H7 (cell line): Measurements from ENCODE around the gene SYNE2. TPM values are rescaled to one million over a fixed set of nuclear protein-coding genes. Genes with fewer than 3 reads are reported as not detected.
A peak's percentile ranks its signal among the peaks of the same experiment; 100 is the strongest.
"Not testable (repeated sequence)": the region's sequence is repeated elsewhere in the genome, so short reads cannot be mapped to it uniquely, and the experiment has no call there.

ENCODE experiments used
- DNase-seq: peaks from one replicate; pipeline ENCODE4 v3.0.0; 2012
- H3K27me3 ChIP-seq: 2 replicates; pipeline ENCODE4 v1.6.0; 2011; ENCODE audit warnings: mild to moderate bottlenecking, low read length; ENCODE audit not compliant: control insufficient read depth, insufficient read depth
- H3K36me3 ChIP-seq: replicated peaks from 2 replicates; pipeline ENCODE4 v1.5.1; 2011; ENCODE audit warnings: low read length; ENCODE audit not compliant: control insufficient read depth, insufficient read depth
- H3K4me3 ChIP-seq: 2 replicates; pipeline ENCODE4 v1.5.1; 2011; ENCODE audit warnings: low read depth, mild to moderate bottlenecking, control low read depth, low read length, moderate library complexity; ENCODE audit not compliant: insufficient read depth
- total RNA-seq: library from RNA; depleted of rRNA; stranded (reverse); fragments of >200 nt; shearing (Covaris generic); gene quantifications from 2 replicates; pipeline ENCODE4 v1.2.3, GENCODE V29; 2014

SYNE2 gene
- total RNA-seq, 1 experiment from 2014 or later = 35.3 TPM

DNA sequence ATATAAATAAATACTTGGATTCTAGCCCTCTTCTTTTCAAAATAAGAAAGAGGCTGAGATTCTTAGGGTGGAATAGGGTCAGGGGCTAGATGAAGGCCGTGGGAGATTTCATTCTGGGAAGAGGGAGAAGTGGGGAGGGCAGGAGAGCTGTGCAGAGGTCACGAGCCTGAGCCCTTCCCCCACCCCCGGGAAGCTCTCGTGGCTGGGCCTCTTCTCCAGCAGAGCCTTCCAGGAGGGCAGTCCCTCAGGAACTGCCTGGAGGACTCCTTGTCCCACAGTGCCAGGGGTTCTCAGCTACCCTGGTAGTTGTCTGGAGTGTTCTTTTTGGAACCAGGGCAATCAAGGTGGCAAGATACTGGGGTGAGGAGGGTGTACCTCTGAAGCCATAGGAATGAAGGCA is 347.4 kb downstream of the SYNE2 start:
- H3K27me3 ChIP-seq = no peaks in the 10 kb centered on the region
- H3K4me3 ChIP-seq = no peak overlapping the region
- DNase-seq = peak; percentile 56
- H3K36me3 ChIP-seq = peaks cover 2% of the 10 kb centered on the region; the same call in 1 of the 2 replicates

DNA sequence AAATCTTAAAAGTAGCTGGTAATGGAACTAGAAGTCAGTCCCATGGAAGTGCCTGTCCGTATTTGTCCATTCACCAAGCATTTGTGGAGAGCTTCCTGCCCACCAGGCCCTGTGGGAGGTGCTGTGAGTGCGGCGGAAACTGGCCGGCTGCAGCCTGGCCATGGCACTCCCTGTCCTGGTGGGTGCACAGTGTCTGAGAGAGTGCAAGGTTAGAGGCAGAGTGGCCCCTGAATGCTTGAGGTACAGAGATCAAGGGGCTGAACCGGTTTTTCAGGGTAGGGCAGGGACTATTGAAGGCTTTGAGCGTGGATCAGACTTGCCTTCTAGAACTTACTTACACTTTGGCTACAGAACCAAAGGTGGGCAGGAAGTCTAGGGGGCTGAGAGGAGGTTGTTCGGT is 348.5 kb downstream of the SYNE2 start:
- no peak for DNase-seq
- H3K4me3 ChIP-seq = no peak overlapping the region
- H3K36me3 ChIP-seq = peaks cover 2% of the 10 kb centered on the region; the same call in 1 of the 2 replicates
- no peaks in the 10 kb centered on the region for H3K27me3 ChIP-seq

- Histone ChIP-seq H3K27me3 (no peaks in the 10 kb centered on the region), H3K4me3 (no peak overlapping the region), H3K36me3 (peaks cover 2% of the 10 kb centered on the region; the same call in 1 of the 2 replicates)
- DNase-seq = no peak
Observed at GRCh38 chr14:64201921-64202545, 349.2 kb downstream of the SYNE2 start.

DNA sequence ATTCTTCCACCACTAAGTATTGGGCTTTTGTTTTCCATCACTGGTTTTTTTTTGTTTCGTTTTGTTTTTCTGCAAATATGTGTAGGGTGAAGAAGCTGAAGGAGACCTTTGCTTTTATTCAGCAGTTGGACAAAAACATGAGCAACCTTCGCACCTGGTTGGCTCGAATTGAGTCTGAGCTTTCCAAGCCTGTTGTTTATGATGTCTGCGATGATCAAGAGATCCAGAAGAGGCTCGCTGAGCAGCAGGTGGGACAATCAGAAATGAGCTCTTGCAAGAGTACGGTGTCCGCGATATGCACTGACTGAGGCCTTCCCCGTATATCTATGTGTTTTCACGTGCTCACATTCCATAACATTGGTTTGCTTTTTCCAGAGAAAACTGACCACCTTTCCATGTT is 349.9 kb downstream of the SYNE2 start:
- Histone ChIP-seq H3K4me3 (no peak overlapping the region), H3K27me3 (no peaks in the 10 kb centered on the region), H3K36me3 (peaks cover 2% of the 10 kb centered on the region; the same call in 1 of the 2 replicates)
- no peak for DNase-seq

- no peak for DNase-seq
- Histone ChIP-seq H3K36me3 (peaks cover 3% of the 10 kb centered on the region; the same call in 1 of the 2 replicates), H3K4me3 (no peak overlapping the region), H3K27me3 (no peaks in the 10 kb centered on the region)
Observed at GRCh38 chr14:64203366-64204006, 350.7 kb downstream of the SYNE2 start.

DNA sequence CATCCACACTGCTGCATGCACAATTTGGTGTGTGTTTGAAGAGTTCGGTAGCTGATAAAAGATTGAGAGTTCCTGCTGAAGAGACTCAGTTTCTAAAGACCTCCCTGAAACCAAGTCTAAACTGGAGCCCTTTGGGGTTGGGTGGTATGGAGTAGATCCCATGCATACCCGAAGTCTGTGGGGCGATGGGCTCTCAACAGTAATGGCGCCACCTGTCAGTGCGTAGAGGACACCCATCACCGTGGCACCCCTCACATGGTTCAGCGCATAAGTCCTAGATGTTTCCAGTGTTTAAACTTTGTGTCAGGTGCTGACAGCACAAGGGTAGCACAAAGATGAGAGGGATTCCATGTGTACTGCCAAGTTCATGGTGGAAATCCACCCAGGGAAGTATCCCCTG is 355.5 kb downstream of the SYNE2 start:
- Histone ChIP-seq H3K27me3 (no peaks in the 10 kb centered on the region), H3K4me3 (no peak overlapping the region), H3K36me3 (peaks cover 25% of the 10 kb centered on the region)
- DNase-seq = peak; percentile 55

DNA sequence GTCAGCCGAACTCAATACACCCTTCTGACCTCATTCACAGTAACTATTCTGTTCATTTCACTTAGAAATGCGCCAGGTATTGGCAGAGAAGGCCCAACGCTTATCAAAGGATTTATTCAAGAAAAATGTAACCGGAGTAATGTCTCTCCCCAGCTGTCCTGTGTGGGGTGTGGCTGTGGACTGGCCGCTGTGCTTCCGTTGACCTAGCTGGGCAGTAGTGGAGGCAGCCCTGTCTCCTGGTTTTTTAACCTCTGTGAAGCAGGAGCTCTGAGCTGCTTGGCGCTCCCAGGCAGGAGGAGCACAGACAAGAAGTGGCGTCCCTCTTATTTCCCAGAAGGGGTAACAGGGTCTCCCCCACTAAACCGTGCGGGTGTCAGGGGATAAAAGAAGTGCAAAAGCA is 356.2 kb downstream of the SYNE2 start:
- Histone ChIP-seq H3K4me3 (no peak overlapping the region), H3K36me3 (peaks cover 25% of the 10 kb centered on the region), H3K27me3 (no peaks in the 10 kb centered on the region)
- DNase-seq = no peak

GRCh38 chr14:64209444-64210131 is 356.8 kb downstream of the SYNE2 start:
- Histone ChIP-seq H3K27me3 (no peaks in the 10 kb centered on the region), H3K36me3 (peaks cover 27% of the 10 kb centered on the region), H3K4me3 (no peak overlapping the region)
- no peak for DNase-seq

- peaks cover 28% of the 10 kb centered on the region for H3K36me3 ChIP-seq
- no peaks in the 10 kb centered on the region for H3K27me3 ChIP-seq
- no peak overlapping the region for H3K4me3 ChIP-seq
- no peak for DNase-seq
Observed at GRCh38 chr14:64210216-64210615, 357.4 kb downstream of the SYNE2 start.

GRCh38 chr14:64210912-64211311 is 358.1 kb downstream of the SYNE2 start:
- not testable (repeated sequence) for H3K27me3 ChIP-seq, H3K4me3 ChIP-seq, DNase-seq
- H3K36me3 ChIP-seq = peaks cover 28% of the 10 kb centered on the region

DNA sequence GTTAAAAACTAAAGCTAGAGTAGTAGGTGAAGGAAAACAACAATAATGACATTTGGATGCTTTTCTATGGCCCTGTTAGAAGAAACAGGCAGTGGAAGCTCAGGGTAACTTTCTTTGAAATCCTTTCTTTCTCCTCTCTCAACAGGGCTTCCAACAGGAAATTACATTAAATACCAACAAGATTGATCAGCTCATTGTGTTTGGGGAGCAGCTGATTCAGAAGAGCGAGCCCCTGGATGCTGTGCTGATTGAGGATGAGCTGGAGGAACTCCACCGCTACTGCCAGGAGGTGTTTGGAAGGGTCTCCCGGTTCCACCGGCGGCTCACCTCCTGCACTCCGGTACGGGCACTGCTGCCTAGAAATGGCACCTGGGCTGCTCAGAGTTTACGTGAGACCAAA is 359.9 kb downstream of the SYNE2 start:
- H3K36me3 ChIP-seq = peaks cover 34% of the 10 kb centered on the region
- no peaks in the 10 kb centered on the region for H3K27me3 ChIP-seq
- no peak overlapping the region for H3K4me3 ChIP-seq
- no peak for DNase-seq

DNA sequence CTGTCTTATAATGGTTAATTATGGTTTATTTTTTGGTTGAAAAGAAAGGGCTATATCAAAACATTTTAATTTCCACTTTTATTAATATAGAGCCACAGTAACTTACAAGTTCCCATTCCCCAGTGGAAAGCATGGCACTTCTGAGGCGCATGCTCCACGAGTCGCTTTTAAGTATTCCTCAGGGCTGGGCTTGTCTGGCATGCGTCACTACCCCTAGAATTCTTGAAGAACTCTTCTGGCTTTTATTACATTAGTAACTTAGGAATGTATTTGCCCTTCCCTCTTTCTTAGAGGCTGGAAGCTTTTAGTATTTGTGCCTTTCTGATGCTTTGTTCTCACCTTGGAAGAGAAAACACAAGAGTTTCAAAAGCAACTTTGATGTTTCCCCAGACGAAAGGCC is 360.3 kb downstream of the SYNE2 start:
- Histone ChIP-seq H3K36me3 (peaks cover 34% of the 10 kb centered on the region), H3K27me3 (no peaks in the 10 kb centered on the region), H3K4me3 (no peak overlapping the region)
- no peak for DNase-seq

DNA sequence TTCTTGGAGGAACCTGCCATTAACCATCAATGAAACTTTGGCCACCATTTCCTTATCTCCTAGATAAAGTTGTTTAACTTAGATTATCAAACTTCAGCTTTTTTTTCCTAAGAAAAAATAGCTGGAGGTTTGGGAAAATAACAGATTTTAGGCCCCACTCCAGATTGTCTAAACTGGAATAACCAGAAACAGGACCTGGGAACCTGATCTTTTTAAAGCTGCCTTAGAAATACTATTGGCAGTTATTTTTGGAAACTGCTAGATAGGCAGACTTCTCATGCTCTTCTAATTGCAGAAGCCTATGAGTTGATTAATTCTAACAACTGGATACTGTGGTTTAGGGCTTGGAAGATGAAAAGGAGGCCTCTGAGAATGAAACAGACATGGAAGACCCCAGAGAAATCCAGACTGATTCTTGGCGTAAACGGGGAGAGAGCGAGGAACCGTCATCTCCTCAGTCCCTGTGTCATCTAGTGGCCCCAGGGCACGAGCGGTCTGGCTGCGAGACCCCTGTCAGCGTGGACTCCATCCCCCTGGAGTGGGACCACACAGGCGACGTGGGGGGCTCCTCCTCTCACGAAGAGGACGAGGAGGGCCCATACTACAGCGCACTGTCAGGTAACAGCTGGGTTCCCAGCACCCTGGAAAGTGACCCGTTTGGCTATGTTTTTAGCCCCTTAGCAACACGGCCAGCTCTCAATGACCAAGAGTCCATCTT is 361.2 kb downstream of the SYNE2 start:
- no peak for DNase-seq
- Histone ChIP-seq H3K27me3 (no peaks in the 10 kb centered on the region), H3K4me3 (no peak overlapping the region), H3K36me3 (peaks cover 31% of the 10 kb centered on the region)

DNA sequence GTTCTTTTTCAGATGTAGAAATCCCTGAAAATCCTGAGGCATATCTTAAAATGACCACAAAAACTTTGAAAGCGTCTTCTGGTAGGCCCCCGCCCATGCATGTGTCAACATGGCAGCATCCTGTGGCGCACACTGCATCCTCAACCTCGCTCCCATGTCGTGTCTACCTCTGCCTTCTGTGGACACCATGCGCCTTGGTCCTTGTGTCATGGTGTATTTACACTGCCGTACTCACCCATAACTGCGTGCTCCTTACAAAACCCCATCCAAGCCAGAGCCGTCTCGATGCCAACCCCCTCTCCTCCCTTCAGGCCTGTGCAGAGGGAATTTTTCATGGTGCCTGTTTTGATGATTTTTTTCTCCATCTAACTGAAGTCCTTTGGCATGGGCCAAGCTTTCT is 362.5 kb downstream of the SYNE2 start:
- Histone ChIP-seq H3K27me3 (no peaks in the 10 kb centered on the region), H3K36me3 (peaks cover 31% of the 10 kb centered on the region), H3K4me3 (no peak overlapping the region)
- DNase-seq = no peak
